Activated T-cell treated with anti-CD3 and anti-CD28 coated beads for 48 hours (primary cell): Measurements from ENCODE around the gene MB21D2.

ENCODE experiments used
- DNase-seq: peaks from one replicate; pipeline ENCODE4 v3.0.0-alpha.2; 2020; ENCODE audit warnings: low read depth

Gene MB21D2

GRCh38 chr3:192923731-192924130, 6.1 kb upstream of the MB21D2 start:
- DNase-seq: no peak

GRCh38 chr3:192921793-192922192, 4.1 kb upstream of the MB21D2 start:
- no peak for DNase-seq

GRCh38 chr3:192920411-192920810, 2.8 kb upstream of the MB21D2 start:
- no peak for DNase-seq

GRCh38 chr3:192919901-192920300, 2.2 kb upstream of the MB21D2 start:
- no peak for DNase-seq

- no peak for DNase-seq
These were observed 576 bp upstream of the MB21D2 start for GRCh38 chr3:192918275-192918588.

- no peak for DNase-seq
These were observed 640 bp downstream of the MB21D2 start for GRCh38 chr3:192917028-192917403.

GRCh38 chr3:192916371-192917027, 1.2 kb downstream of the MB21D2 start:
- DNase-seq: no peak

- DNase-seq: no peak
These were observed 1.9 kb downstream of the MB21D2 start for GRCh38 chr3:192915722-192916121.

GRCh38 chr3:192915304-192915703, 2.4 kb downstream of the MB21D2 start:
- no peak for DNase-seq

- DNase-seq: no peak
These were observed 2.8 kb downstream of the MB21D2 start for GRCh38 chr3:192914848-192915247.

- DNase-seq: no peak
These were observed 4.1 kb downstream of the MB21D2 start for GRCh38 chr3:192913540-192913939.

GRCh38 chr3:192911293-192911692, 6.4 kb downstream of the MB21D2 start:
- no peak for DNase-seq

GRCh38 chr3:192907784-192908183, 9.9 kb downstream of the MB21D2 start:
- no peak for DNase-seq

- DNase-seq: no peak
These were observed 10.7 kb downstream of the MB21D2 start for GRCh38 chr3:192906940-192907339.

GRCh38 chr3:192905980-192906678, 11.5 kb downstream of the MB21D2 start:
- DNase-seq: no peak

GRCh38 chr3:192904632-192905289, 12.9 kb downstream of the MB21D2 start:
- no peak for DNase-seq

- DNase-seq: no peak
These were observed 15.1 kb downstream of the MB21D2 start for GRCh38 chr3:192902549-192902948.

GRCh38 chr3:192901435-192901834, 16.2 kb downstream of the MB21D2 start:
- DNase-seq: no peak

- DNase-seq: no peak
These were observed 18.1 kb downstream of the MB21D2 start for GRCh38 chr3:192899540-192899982.

- DNase-seq: no peak
These were observed 20.7 kb downstream of the MB21D2 start for GRCh38 chr3:192897005-192897404.

GRCh38 chr3:192896208-192896607, 21.4 kb downstream of the MB21D2 start:
- no peak for DNase-seq

GRCh38 chr3:192894676-192895075, 23.0 kb downstream of the MB21D2 start:
- DNase-seq: no peak

- peak; percentile 50 for DNase-seq
These were observed 24.5 kb downstream of the MB21D2 start for GRCh38 chr3:192892981-192893700.
